Right atrium auricular region (tissue), 2 donors: ENCODE results near the gene SESTD1. TPM values are rescaled to one million over a fixed set of nuclear protein-coding genes. Genes with fewer than 3 reads are reported as not detected.

Experiments
- DNase-seq: peaks from one replicate; pipeline ENCODE4 v3.0.0-alpha.2; 2019; ENCODE audit warnings: low spot score
- H3K27ac ChIP-seq, 2 donors: fragments of 200-600 bp; sonication (generic); 1 replicate in 1 of 2; 2 replicates in 1 of 2; pipeline ENCODE4 v1.5.1; 2016 to 2019
- H3K27me3 ChIP-seq, 2 donors: fragments of 200-600 bp; sonication (generic); one replicate each; pipeline versions ENCODE4 v1.5.1 to v1.6.0; 2017 to 2019
- H3K36me3 ChIP-seq: fragments of 200-600 bp; sonication (generic); one replicate; pipeline ENCODE4 v1.5.1; 2016
- H3K4me1 ChIP-seq, 2 donors: fragments of 200-600 bp; sonication (generic); one replicate each; pipeline versions ENCODE4 v1.5.1 to v1.6.0; 2017 to 2019
- H3K4me3 ChIP-seq, 2 donors: fragments of 200-600 bp; sonication (generic); 1 replicate in 1 of 2; 2 replicates in 1 of 2; pipeline ENCODE4 v1.5.1; 2017 to 2019; ENCODE audit warnings: mild to moderate bottlenecking in 1 of 2, moderate library complexity in 1 of 2
- H3K9me3 ChIP-seq, 2 donors: fragments of 200-600 bp; sonication (generic); one replicate each; pipeline ENCODE4 v1.5.1; 2019
- CTCF ChIP-seq, 2 donors: fragments of 200-600 bp; sonication (generic); IDR thresholded peaks; one replicate each; pipeline ENCODE4 v1.5.1; 2019; ENCODE audit warnings: antibody characterized with exemption in 2 of 2
- total RNA-seq, 2 donors: library from RNA; depleted of rRNA; stranded (reverse); fragments of >200 nt; gene quantifications; one replicate each; pipeline ENCODE4 v1.1.0, GENCODE V29; 2016

Gene SESTD1
- total RNA-seq, 2 donors from 2014 or later, result 16.5 to 19.7 TPM

- no peak for DNase-seq
- H3K4me3 ChIP-seq, result no peak overlapping the region
- no peaks in the 10 kb centered on the region for H3K4me1 ChIP-seq
- no peak for TF ChIP-seq CTCF (IDR thresholded peaks at IDR 0.05)
- H3K9me3 ChIP-seq, result no peaks in the 10 kb centered on the region
- H3K27ac ChIP-seq, result no peak overlapping the region
- H3K27me3 ChIP-seq, result no peaks in the 10 kb centered on the region
- no peaks in the 10 kb centered on the region for H3K36me3 ChIP-seq
Measured at GRCh38 chr2:179072527-179072926, 192.1 kb downstream of the SESTD1 start.

GRCh38 chr2:179071810-179072355, 192.7 kb downstream of the SESTD1 start:
- H3K27me3 ChIP-seq, result no peaks in the 10 kb centered on the region
- no peaks in the 10 kb centered on the region for H3K9me3 ChIP-seq
- no peak overlapping the region for H3K4me3 ChIP-seq
- no peak overlapping the region for H3K27ac ChIP-seq
- TF ChIP-seq CTCF (IDR thresholded peaks at IDR 0.05), result no peak
- DNase-seq, result no peak
- no peaks in the 10 kb centered on the region for H3K36me3 ChIP-seq
- H3K4me1 ChIP-seq, result no peaks in the 10 kb centered on the region

GRCh38 chr2:179070895-179071294, 193.7 kb downstream of the SESTD1 start:
- no peak overlapping the region for H3K27ac ChIP-seq
- no peak overlapping the region for H3K4me3 ChIP-seq
- H3K9me3 ChIP-seq, result no peaks in the 10 kb centered on the region
- no peaks in the 10 kb centered on the region for H3K27me3 ChIP-seq
- H3K4me1 ChIP-seq, result no peaks in the 10 kb centered on the region
- DNase-seq, result no peak
- TF ChIP-seq CTCF (IDR thresholded peaks at IDR 0.05), result no peak
- no peaks in the 10 kb centered on the region for H3K36me3 ChIP-seq

GRCh38 chr2:179069685-179070084, 194.9 kb downstream of the SESTD1 start:
- Histone ChIP-seq H3K36me3 (no peaks in the 10 kb centered on the region), H3K27me3 (no peaks in the 10 kb centered on the region), H3K9me3 (no peaks in the 10 kb centered on the region), H3K4me3 (no peak overlapping the region), H3K4me1 (no peaks in the 10 kb centered on the region), H3K27ac (no peak overlapping the region)
- DNase-seq, result no peak
- TF ChIP-seq CTCF (IDR thresholded peaks at IDR 0.05), result no peak

GRCh38 chr2:179068991-179069643, 195.5 kb downstream of the SESTD1 start:
- Histone ChIP-seq H3K36me3 (no peaks in the 10 kb centered on the region), H3K27ac (no peak overlapping the region), H3K4me1 (no peaks in the 10 kb centered on the region), H3K9me3 (no peaks in the 10 kb centered on the region), H3K27me3 (no peaks in the 10 kb centered on the region), H3K4me3 (no peak overlapping the region)
- DNase-seq, result no peak
- TF ChIP-seq CTCF (IDR thresholded peaks at IDR 0.05), result no peak
